NCI-H2227 (cell line): ENCODE results near the gene CPZ.
"Not testable (repeated sequence)": the region's sequence is repeated elsewhere in the genome, so short reads cannot be mapped to it uniquely, and the experiment has no call there.

Experiments
- DNase-seq: peaks from one replicate; lab custom pipeline; 2025; ENCODE audit not compliant: unreplicated experiment; lab: John Stamatoyannopoulos, UW

CPZ gene

GRCh38 chr4:8556341-8557150, 36.0 kb upstream of the CPZ start:
- no peak for DNase-seq

GRCh38 chr4:8557151-8558076, 35.2 kb upstream of the CPZ start:
- no peak for DNase-seq

GRCh38 chr4:8558080-8558960, 34.2 kb upstream of the CPZ start:
- no peak for DNase-seq

DNA sequence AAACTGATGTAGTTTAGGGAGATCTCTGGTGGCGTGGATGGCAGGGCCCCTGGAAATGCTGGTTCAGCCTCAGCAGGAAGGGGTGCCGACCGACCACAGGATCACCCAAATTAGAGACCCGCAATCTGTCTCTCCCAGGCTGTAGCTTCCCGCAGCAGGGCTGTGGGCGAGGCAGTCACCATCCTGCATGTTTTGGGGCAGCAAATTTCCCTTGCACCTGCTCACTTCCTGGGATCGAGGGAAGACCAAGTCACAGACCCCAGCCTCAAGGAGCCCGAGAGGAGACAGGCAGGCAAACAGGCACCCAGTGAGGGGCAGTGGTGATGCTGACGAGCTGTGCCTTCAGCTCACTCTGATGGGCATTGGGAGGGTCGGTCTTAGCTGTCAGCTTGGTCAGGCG, 33.6 kb upstream of the CPZ start:
- DNase-seq: no peak

GRCh38 chr4:8559524-8560264, 32.9 kb upstream of the CPZ start:
- DNase-seq: no peak

GRCh38 chr4:8560265-8561047, 32.1 kb upstream of the CPZ start:
- no peak for DNase-seq

GRCh38 chr4:8564595-8564994, 28.0 kb upstream of the CPZ start:
- DNase-seq: no peak

DNA sequence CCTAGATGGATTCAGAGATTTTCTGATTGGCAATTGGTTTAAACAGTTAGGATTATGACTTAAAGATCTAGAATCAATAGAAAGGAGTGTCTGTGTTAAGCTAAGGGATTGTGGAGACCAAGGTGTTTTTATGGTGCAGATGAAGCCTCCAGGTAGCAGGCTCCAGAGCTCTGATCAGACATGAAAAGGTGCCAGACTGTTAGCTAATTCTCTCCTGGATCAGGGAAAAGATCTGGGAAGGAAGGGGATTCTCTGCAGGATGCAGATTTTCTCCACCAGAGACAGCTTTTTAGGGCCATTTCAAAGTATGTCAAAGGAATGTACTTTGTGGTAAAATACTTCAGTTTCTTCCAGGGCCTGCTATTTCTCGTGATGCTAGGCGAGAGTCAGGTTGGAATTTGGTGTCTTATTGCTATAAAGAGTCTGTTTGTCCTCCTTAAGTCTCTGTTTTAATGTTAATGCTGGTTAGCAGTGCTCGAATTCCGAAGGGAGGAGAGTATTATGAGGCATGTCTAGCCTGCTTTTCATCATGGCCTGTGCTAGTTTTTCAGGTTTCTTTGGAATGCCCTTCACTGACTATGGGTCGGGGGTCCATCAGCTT, 24.4 kb upstream of the CPZ start:
- DNase-seq: no peak

- no peak for DNase-seq
Observed at GRCh38 chr4:8570201-8570600, 22.4 kb upstream of the CPZ start.

GRCh38 chr4:8571702-8572685, 20.6 kb upstream of the CPZ start:
- no peak for DNase-seq

GRCh38 chr4:8573266-8573665, 19.3 kb upstream of the CPZ start:
- DNase-seq: no peak

GRCh38 chr4:8574796-8575370, 17.7 kb upstream of the CPZ start:
- DNase-seq: no peak

- DNase-seq: no peak
Observed at GRCh38 chr4:8575457-8575856, 17.1 kb upstream of the CPZ start.

GRCh38 chr4:8576591-8576990, 16.0 kb upstream of the CPZ start:
- not testable (repeated sequence) for DNase-seq

- DNase-seq: no peak
Observed at GRCh38 chr4:8577046-8577445, 15.5 kb upstream of the CPZ start.

- no peak for DNase-seq
Observed at GRCh38 chr4:8577972-8578371, 14.6 kb upstream of the CPZ start.

DNA sequence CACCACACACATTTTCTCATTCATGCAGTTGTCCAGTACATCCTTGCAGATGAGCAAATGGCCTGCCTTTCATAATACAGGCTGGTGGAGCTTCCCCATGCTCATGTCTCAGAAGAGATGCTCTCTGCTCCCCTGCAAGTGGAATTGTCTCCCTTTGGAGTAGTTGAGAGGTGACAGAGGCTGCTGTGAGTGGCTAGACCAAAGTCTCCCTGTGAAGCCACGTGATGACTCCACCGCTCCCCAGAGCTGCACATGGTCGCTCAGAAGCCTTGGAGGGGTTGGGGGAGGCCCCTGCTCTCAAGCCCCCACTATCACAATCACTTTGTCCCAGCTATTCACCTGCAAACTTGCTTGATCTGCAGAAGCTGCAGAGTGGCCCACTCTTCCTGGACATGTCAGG, 13.8 kb upstream of the CPZ start:
- no peak for DNase-seq
